ENCODE measurements around the gene CDC42SE1.
A peak's percentile ranks its signal among the peaks of the same experiment; 100 is the strongest.

DNA sequence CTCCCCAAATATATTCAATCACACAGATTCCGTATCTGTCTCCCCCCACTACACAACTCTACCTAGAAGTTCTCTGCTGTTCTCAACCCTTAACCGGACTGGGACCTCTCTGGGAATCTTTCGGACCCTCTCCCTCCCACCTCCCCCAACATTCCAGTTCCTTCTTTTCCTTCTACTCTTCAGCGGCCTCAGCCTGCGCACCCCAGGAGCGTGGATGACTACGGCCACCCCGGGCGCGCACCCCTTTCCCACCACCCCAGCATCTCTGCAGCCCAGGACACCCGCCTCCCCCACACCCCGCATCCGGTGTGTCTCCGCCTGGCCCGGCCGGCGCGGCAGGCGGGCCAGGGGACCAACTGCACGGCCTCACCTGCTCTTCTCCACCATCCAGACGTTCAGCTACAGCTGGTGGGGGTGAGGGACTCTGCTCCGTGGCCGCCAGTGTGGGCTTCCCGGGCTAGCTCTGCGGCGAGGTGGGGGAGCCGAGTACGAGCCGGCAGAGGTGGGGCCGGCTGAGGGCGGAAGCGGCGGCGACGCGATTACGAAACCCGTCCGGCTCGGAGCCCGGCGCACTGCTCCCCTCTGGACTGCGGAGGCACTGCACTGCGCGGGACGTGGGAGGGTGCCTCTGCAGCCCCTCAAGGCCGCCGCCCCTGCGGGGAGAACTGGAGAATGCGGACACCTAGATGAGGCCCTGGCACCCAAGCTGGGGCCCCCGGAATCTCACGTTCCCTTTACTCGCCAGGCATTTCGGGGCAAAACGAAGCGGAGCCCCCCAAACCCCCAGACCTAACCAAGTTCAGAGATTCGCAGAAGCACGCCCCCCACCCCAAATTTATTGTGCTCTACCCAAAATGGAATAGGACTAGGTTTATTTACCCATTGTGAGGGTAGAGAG lies at the start of gene CDC42SE1:
- TF ChIP-seq, protein P1, sequence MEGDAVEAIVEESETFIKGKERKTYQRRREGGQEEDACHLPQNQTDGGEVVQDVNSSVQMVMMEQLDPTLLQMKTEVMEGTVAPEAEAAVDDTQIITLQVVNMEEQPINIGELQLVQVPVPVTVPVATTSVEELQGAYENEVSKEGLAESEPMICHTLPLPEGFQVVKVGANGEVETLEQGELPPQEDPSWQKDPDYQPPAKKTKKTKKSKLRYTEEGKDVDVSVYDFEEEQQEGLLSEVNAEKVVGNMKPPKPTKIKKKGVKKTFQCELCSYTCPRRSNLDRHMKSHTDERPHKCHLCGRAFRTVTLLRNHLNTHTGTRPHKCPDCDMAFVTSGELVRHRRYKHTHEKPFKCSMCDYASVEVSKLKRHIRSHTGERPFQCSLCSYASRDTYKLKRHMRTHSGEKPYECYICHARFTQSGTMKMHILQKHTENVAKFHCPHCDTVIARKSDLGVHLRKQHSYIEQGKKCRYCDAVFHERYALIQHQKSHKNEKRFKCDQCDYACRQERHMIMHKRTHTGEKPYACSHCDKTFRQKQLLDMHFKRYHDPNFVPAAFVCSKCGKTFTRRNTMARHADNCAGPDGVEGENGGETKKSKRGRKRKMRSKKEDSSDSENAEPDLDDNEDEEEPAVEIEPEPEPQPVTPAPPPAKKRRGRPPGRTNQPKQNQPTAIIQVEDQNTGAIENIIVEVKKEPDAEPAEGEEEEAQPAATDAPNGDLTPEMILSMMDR (IDR thresholded peaks at IDR 0.05; ENCODE audit: insufficient read depth, low read depth, low read length) = peak; percentile 28
- TF ChIP-seq EZH2 (IDR thresholded peaks at IDR 0.05; ENCODE audit: insufficient read depth, low read length) = no peak

All from astrocyte (in vitro differentiated cells and primary cell).